Retinal pigment epithelial cell (primary cell): ENCODE data around the gene GAA.

Experiments
- DNase-seq: peaks from one replicate; pipeline ENCODE4 v3.0.0-alpha.2; 2010; ENCODE audit warnings: low read depth
- H3K4me3 ChIP-seq: 2 replicates; pipeline ENCODE4 v1.5.1; 2011; ENCODE audit warnings: mild to moderate bottlenecking, low read length, control low read depth, moderate library complexity
- TF ChIP-seq, protein P1 (sequence below): conservative IDR thresholded peaks from 2 replicates; pipeline ENCODE4 v1.5.1; 2011; ENCODE audit warnings: low read depth, low read length, control low read depth, inconsistent platforms

GAA gene

GRCh38 chr17:80104321-80104955 lies 3.1 kb downstream of the GAA start:
- no peak overlapping the region for H3K4me3 ChIP-seq
- DNase-seq = no peak
- TF ChIP-seq, protein P1, sequence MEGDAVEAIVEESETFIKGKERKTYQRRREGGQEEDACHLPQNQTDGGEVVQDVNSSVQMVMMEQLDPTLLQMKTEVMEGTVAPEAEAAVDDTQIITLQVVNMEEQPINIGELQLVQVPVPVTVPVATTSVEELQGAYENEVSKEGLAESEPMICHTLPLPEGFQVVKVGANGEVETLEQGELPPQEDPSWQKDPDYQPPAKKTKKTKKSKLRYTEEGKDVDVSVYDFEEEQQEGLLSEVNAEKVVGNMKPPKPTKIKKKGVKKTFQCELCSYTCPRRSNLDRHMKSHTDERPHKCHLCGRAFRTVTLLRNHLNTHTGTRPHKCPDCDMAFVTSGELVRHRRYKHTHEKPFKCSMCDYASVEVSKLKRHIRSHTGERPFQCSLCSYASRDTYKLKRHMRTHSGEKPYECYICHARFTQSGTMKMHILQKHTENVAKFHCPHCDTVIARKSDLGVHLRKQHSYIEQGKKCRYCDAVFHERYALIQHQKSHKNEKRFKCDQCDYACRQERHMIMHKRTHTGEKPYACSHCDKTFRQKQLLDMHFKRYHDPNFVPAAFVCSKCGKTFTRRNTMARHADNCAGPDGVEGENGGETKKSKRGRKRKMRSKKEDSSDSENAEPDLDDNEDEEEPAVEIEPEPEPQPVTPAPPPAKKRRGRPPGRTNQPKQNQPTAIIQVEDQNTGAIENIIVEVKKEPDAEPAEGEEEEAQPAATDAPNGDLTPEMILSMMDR = no peak

GRCh38 chr17:80104956-80105375 lies 3.6 kb downstream of the GAA start:
- TF ChIP-seq, protein P1 = no peak
- no peak overlapping the region for H3K4me3 ChIP-seq
- no peak for DNase-seq

GRCh38 chr17:80105762-80106161 lies 4.4 kb downstream of the GAA start:
- no peak for DNase-seq
- H3K4me3 ChIP-seq = no peak overlapping the region
- TF ChIP-seq, protein P1 = no peak

DNA sequence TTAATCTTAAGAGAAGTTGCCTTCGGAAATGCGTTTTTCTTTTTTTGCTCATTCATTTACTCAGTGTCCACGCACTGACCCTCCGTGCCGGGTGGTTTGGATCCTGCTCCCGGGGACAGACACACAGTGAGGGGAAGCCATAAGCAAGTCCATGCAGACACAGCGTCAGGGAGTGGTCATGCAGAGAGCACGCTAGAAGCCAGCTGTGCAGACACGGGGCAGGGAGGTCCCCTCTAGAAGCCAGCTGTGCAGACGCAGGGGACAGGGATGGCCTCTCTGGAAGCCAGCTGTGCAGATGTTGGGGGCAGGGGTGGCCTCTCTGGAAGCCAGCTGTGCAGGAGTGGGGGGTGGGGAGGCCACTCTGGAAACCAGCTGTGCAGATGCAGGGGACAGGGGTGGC lies 4.8 kb downstream of the GAA start:
- TF ChIP-seq, protein P1 = no peak
- DNase-seq = no peak
- H3K4me3 ChIP-seq = no peak overlapping the region

DNA sequence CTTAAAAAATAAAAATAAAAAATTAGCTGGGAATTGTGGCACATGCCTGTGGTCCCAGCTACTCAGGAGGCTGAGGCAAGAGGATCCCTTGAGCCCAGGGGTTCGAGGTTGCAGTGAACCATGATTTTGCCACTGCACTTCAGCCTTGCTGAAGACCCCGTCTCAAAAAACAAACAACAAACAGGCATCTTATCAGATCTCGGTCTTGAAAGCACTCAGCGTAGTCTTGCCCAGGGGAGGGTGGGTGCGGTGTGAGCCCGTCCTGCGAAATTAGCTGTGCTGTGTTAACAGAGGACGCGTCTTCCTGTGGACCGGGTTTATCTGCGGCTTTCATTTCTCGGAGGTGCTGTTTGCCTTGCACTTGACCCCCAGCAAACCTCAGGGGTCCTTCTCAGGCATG lies 5.4 kb downstream of the GAA start:
- no peak for DNase-seq
- TF ChIP-seq, protein P1 = no peak
- no peak overlapping the region for H3K4me3 ChIP-seq

DNA sequence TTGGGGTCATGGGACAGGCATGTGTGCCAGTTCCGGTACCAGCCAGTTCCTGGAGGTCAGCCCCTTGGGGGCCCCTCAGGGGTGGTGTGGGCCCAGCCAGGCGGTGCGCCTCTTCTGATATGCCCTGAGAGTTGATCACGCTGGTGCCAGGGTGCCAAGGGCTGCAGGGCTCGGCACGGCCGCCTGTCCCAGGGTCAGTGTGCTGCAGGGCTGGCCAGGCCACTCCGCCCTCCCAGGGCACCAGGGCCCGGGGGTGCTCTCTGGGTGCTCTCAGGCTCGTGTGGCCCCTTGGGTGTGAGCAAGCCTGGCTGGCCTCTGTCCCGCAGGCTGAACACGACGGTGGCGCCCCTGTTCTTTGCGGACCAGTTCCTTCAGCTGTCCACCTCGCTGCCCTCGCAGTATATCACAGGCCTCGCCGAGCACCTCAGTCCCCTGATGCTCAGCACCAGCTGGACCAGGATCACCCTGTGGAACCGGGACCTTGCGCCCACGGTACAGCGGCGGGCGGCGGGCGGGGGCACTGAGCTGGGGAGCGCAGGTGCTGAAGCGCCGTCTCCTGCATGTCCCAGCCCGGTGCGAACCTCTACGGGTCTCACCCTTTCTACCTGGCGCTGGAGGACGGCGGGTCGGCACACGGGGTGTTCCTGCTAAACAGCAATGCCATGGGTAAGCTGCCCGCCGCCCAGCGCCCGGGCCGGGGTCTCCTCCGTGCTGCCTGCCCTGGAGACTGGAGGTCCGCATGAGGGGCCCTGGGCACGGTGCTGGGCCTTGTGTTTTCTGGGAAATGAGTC lies 6.0 kb downstream of the GAA start:
- no peak for DNase-seq
- TF ChIP-seq, protein P1 = no peak
- no peak overlapping the region for H3K4me3 ChIP-seq
